ENCODE data around the gene SCAND1.

The SCAND1 gene

GRCh38 chr20:35904982-35905663, 49.2 kb downstream of the SCAND1 start:
- DNase-seq (ENCODE audit: low read depth), result no peak

GRCh38 chr20:35903843-35904242, 50.5 kb downstream of the SCAND1 start:
- DNase-seq (ENCODE audit: low read depth), result no peak

All from GM04503 (cell line).